ENCODE measurements around the gene FMN1.

FMN1 gene

DNA sequence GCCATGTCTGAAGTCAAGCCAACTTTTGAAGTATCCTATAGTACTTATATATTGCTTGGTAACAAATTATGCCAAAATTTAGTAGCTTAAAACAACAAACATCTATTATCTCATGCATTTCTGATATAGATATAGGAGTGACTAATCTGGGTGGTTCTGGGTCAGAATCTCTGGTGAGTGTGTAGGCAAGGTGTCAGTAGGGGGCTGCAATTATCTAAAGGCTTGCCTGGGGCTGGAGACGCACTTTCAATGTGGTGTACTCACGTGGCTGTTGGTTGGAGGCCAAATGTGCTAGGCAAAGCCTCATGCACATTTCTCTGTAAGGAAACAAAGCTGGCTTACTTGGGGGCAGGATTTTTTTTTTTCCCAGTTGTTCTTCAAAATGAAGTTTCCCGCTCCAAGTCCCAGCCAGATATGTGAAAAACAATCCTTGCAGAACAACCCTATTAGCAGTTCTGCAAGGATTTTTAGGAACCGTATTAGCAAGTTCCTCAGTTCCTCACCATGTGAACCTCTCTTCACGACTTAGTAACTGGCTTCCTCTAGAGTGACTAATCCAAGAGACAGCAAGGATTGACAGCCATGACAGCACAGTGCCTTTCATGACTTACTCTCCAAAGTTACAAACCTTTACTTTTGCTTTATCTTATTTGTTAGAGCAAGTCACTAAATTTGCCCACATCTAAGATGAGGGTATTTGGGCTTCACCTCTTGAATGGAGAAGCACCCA lies 450.9 kb downstream of the FMN1 start:
- Mint-ChIP-seq H3K4me1 (peaks cover 22% of the 10 kb centered on the region), H3K36me3 (ENCODE audit: low read depth) (peaks cover 8% of the 10 kb centered on the region), H3K9me3 (peaks cover 42% of the 10 kb centered on the region), H3K27me3 (ENCODE audit: low read depth) (no peaks in the 10 kb centered on the region), H3K27ac (no peak overlapping the region), H3K4me3 (no peak overlapping the region)
- TF ChIP-seq, protein P1, sequence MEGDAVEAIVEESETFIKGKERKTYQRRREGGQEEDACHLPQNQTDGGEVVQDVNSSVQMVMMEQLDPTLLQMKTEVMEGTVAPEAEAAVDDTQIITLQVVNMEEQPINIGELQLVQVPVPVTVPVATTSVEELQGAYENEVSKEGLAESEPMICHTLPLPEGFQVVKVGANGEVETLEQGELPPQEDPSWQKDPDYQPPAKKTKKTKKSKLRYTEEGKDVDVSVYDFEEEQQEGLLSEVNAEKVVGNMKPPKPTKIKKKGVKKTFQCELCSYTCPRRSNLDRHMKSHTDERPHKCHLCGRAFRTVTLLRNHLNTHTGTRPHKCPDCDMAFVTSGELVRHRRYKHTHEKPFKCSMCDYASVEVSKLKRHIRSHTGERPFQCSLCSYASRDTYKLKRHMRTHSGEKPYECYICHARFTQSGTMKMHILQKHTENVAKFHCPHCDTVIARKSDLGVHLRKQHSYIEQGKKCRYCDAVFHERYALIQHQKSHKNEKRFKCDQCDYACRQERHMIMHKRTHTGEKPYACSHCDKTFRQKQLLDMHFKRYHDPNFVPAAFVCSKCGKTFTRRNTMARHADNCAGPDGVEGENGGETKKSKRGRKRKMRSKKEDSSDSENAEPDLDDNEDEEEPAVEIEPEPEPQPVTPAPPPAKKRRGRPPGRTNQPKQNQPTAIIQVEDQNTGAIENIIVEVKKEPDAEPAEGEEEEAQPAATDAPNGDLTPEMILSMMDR (IDR thresholded peaks at IDR 0.05; ENCODE audit: unreplicated experiment in 3 of 3): no peak

DNA sequence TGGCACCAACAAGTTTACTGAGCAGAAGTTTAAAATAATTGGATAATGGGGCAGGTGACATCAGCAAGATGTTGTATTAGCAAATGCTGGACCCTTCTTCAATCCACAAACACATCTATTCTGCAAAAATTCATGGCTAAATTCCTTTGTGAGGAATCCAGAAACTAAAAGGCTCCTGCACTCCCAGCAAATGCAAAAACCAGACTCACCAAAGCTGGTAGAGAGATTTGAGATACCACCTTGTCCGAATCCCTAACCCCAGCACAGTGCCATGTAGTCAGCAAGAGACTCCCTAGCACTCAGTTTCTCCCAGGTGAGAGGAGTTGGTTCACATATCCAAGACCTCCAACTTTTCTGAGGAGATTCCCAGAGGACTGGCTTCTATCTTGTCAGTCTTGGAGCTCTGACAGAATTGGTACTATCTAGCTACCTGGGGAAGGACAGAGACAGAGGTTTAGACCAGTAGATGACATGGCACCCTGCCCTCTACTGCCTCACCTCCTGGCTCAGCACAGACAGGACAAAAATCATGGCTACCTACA lies 454.9 kb downstream of the FMN1 start:
- peaks cover 4% of the 10 kb centered on the region for H3K27me3 Mint-ChIP-seq (ENCODE audit: low read depth)
- H3K36me3 Mint-ChIP-seq (ENCODE audit: low read depth): peaks cover 16% of the 10 kb centered on the region
- TF ChIP-seq, protein P1 (IDR thresholded peaks at IDR 0.05; ENCODE audit: unreplicated experiment in 3 of 3): no peak
- H3K9me3 Mint-ChIP-seq: peaks cover 29% of the 10 kb centered on the region
- no peak overlapping the region for H3K27ac Mint-ChIP-seq
- no peak overlapping the region for H3K4me3 Mint-ChIP-seq
- no peaks in the 10 kb centered on the region for H3K4me1 Mint-ChIP-seq

DNA sequence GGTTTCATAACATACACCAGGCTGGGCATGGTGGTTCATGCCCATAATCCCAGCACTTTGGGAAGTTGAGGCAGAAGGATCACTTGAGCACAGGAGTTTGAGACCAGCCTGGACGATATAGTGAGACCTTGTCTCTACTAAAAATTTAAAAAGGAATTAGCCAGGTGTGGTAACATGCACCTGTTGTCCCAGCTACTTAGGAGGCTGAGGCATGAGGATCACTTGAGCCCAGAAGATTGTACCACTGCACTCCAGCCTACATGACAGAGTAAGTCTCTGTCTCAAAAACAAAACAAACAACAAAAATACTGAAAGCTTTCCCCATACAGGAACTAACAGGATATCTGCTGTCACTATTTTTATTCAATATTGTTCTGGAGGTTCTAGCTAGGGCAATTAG lies 455.8 kb downstream of the FMN1 start:
- Mint-ChIP-seq H3K4me3 (no peak overlapping the region), H3K36me3 (ENCODE audit: low read depth) (peaks cover 16% of the 10 kb centered on the region), H3K27ac (no peak overlapping the region), H3K4me1 (no peaks in the 10 kb centered on the region), H3K9me3 (peaks cover 29% of the 10 kb centered on the region), H3K27me3 (ENCODE audit: low read depth) (peaks cover 4% of the 10 kb centered on the region)
- TF ChIP-seq, protein P1 (IDR thresholded peaks at IDR 0.05; ENCODE audit: unreplicated experiment in 3 of 3): no peak

DNA sequence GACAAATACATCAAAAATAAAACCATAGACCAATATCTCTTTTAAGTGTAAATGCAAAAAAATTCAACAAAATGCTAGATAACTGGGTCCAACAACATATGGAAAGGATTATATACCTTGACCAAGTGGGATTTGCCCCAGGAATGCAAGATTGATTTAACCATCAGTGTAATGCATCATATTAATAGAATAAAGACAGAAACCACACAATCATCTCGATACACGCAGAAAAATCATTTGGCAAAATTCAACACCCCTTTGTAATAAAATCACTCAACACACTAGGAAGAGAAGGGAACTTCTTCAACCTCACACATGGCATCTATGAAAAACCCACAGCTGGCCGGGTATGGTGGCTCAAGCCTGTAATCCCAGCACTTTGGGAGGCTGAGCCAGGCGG lies 457.2 kb downstream of the FMN1 start:
- H3K4me3 Mint-ChIP-seq: no peak overlapping the region
- TF ChIP-seq, protein P1 (IDR thresholded peaks at IDR 0.05; ENCODE audit: unreplicated experiment in 3 of 3): no peak
- no peaks in the 10 kb centered on the region for H3K4me1 Mint-ChIP-seq
- peaks cover 5% of the 10 kb centered on the region for H3K27me3 Mint-ChIP-seq (ENCODE audit: low read depth)
- H3K27ac Mint-ChIP-seq: no peak overlapping the region
- H3K9me3 Mint-ChIP-seq: peaks cover 19% of the 10 kb centered on the region
- peaks cover 16% of the 10 kb centered on the region for H3K36me3 Mint-ChIP-seq (ENCODE audit: low read depth)

DNA sequence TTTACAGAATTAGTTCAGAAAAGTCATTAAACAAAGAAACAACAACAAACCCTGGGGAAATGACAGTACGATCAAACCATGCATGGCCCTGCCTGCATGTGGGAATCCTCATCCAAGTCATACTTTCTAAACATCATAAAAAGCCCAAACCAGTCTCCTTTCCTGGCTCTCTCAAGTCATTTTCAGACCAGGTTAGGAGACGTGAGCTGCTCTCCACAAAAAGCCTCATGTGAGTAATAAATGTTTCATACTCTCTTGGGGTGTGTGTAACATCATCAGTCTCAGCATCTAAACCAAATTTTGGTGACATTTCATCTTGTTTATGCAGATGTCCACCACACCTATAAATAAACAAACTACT lies 457.8 kb downstream of the FMN1 start:
- peaks cover 12% of the 10 kb centered on the region for H3K27me3 Mint-ChIP-seq (ENCODE audit: low read depth)
- TF ChIP-seq, protein P1 (IDR thresholded peaks at IDR 0.05; ENCODE audit: unreplicated experiment in 3 of 3): no peak
- H3K36me3 Mint-ChIP-seq (ENCODE audit: low read depth): peaks cover 16% of the 10 kb centered on the region
- H3K4me1 Mint-ChIP-seq: no peaks in the 10 kb centered on the region
- H3K4me3 Mint-ChIP-seq: no peak overlapping the region
- H3K27ac Mint-ChIP-seq: no peak overlapping the region
- H3K9me3 Mint-ChIP-seq: peaks cover 16% of the 10 kb centered on the region

All from nephron (organoid).